BJ (cell line): Measurements from ENCODE around the gene THSD7B. TPM values are rescaled to one million over a fixed set of nuclear protein-coding genes. Genes with fewer than 3 reads are reported as not detected.

Source experiments
- CTCF ChIA-PET: fragments of 350-600 bp; formaldehyde crosslinking; extraction: SDS; loops from one replicate; lab custom pipeline; 2021; ENCODE audit warnings: antibody characterized with exemption, inconsistent platforms; lab: Yijun Ruan, JAX
- POLR2A ChIA-PET: fragments of 300-600 bp; sonication (Branson Sonifier 250); formaldehyde crosslinking; extraction: SDS; loops from one replicate; lab custom pipeline; 2021; ENCODE audit warnings: antibody characterized with exemption; lab: Charles Lee
- DNase-seq: peaks from one replicate; pipeline ENCODE4 v3.0.0-alpha.2; 2011; ENCODE audit warnings: low read depth
- H3K27me3 ChIP-seq: 2 replicates; pipeline ENCODE4 v1.6.0; 2011; ENCODE audit warnings: low read length; ENCODE audit not compliant: control insufficient read depth, insufficient read depth
- H3K36me3 ChIP-seq: 2 replicates; pipeline ENCODE4 v1.5.1; 2011; ENCODE audit warnings: low read length; ENCODE audit not compliant: control insufficient read depth, insufficient read depth
- H3K4me3 ChIP-seq: 2 replicates; pipeline ENCODE4 v1.5.1; 2011; ENCODE audit warnings: low read depth, mild to moderate bottlenecking, control low read depth, low read length
- polyA plus RNA-seq: library from polyadenylated mRNA; depleted of rRNA; stranded (reverse); fragments of >200 nt; gene quantifications from 2 replicates; pipeline ENCODE4 v1.2.3, GENCODE V29; 2011
- TF ChIP-seq, protein P1 (sequence below): IDR thresholded peaks from 2 replicates; pipeline ENCODE4 v1.5.1; 2011; ENCODE audit warnings: low read depth, mild to moderate bottlenecking, control low read depth, inconsistent platforms, low read length, moderate library complexity; ENCODE audit not compliant: insufficient read depth

The THSD7B gene
- polyA plus RNA-seq, 1 experiment, result 0.13 TPM

DNA sequence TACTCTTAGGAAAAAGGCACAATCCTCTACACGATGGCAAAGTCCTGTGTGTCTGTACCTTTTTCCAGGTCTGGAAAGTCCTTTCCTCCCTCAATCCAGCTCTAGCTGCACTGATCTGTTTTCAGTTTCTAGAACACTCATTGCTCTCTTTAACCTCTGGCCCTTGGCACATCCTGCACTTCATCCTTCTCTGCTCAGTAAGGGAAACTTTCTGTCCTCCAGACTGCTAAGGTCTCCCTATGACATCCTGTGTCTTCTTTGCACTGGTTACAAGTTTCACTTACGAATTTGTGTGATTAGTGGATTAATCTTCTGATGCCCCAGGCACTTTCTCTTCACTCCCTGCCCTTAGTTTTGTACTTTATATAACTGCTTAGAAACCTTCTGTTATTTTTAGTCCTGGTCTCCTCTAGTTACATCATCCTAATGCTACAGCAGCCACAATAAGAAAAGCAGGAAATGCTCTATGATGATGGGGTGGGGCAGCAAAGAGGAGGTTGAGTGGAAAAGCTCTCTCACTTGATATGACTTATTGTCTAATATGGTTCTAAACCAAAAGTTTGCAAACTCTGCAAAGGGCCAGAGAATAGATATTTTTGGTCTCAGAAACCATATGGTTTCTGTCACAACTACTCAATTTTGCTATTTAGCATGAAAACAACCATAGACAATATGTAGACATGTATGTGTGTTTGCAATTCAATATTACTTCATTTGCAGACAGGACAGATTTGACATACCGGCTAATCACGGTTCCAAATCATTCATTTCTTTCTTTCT, 568.2 kb downstream of the THSD7B start:
- Histone ChIP-seq H3K27me3 (no peaks in the 10 kb centered on the region), H3K4me3 (no peak overlapping the region), H3K36me3 (no peaks in the 10 kb centered on the region)
- CTCF ChIA-PET, result no interaction called here
- TF ChIP-seq, protein P1, sequence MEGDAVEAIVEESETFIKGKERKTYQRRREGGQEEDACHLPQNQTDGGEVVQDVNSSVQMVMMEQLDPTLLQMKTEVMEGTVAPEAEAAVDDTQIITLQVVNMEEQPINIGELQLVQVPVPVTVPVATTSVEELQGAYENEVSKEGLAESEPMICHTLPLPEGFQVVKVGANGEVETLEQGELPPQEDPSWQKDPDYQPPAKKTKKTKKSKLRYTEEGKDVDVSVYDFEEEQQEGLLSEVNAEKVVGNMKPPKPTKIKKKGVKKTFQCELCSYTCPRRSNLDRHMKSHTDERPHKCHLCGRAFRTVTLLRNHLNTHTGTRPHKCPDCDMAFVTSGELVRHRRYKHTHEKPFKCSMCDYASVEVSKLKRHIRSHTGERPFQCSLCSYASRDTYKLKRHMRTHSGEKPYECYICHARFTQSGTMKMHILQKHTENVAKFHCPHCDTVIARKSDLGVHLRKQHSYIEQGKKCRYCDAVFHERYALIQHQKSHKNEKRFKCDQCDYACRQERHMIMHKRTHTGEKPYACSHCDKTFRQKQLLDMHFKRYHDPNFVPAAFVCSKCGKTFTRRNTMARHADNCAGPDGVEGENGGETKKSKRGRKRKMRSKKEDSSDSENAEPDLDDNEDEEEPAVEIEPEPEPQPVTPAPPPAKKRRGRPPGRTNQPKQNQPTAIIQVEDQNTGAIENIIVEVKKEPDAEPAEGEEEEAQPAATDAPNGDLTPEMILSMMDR, result no peak
- peak; percentile 21 for DNase-seq
- POLR2A ChIA-PET, result no interaction called here

DNA sequence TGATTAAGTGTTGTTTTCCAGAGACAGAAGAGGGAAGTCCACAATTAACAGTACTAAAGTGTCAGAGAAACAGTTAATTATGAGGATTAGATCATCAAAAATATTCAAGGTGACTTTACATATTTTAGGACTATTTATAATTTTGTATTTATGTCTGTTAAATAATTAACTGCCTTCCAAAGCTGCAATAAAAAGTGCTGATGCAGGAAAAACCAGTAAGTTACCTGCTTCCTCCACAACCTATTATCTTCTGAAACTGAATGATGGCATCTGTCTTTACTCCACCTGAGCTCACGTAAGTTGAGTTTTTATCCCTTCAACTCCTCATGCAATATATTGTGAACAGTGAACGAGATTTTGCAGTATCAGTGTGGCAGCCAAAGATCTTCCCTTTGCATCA, 570.7 kb downstream of the THSD7B start:
- TF ChIP-seq, protein P1, result no peak
- POLR2A ChIA-PET, result no interaction called here
- CTCF ChIA-PET, result no interaction called here

DNA sequence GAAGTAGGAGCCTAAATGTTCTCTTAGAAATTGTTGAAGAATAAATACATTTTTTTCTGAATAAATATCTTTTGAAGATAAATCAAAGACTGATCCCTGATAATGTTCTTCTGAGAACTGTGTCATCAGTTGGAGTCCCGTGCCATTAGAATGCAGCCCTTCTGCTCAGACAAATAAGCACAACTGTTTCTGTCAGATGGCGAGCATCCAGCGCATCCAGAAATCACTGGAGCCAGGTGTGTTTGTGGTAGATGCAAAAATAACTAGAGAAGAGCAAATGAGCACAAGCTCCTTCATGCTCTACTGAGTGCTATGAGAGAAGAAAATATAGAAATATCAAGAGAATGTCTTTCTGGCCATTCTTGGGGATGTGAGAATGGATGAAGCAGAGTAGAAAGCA, 573.7 kb downstream of the THSD7B start:
- ChIA-PET POLR2A (no interaction called here), CTCF (no interaction called here)
- TF ChIP-seq, protein P1, result no peak
- DNase-seq, result no peak
- no peaks in the 10 kb centered on the region for H3K27me3 ChIP-seq
- no peak overlapping the region for H3K4me3 ChIP-seq
- H3K36me3 ChIP-seq, result no peaks in the 10 kb centered on the region

More for the DNA sequence above, 570.7 kb downstream of the THSD7B start:
- no peak overlapping the region for H3K4me3 ChIP-seq
- H3K36me3 ChIP-seq, result no peaks in the 10 kb centered on the region
- H3K27me3 ChIP-seq, result no peaks in the 10 kb centered on the region
- DNase-seq, result no peak

DNA sequence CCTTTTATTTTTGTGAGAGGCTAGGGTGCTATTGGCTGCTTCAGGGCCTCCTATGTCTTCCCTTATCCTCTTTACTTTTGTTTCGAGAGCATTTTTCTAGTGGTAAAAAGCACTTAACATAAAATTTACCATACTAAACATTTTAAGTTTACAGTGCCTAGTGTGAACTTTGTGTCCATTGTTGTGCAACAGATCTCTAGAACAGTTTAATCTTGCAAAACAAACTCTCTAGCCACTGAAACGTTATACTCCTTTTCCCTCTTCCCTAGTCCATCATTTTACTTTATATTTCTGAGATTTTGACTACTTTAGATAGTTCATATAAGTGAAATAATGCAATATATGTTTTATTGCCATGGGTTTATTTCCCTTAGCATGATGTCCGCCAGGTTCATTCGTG, 580.6 kb downstream of the THSD7B start:
- Histone ChIP-seq H3K27me3 (no peaks in the 10 kb centered on the region), H3K36me3 (no peaks in the 10 kb centered on the region), H3K4me3 (no peak overlapping the region)
- ChIA-PET CTCF (no interaction called here), POLR2A (no interaction called here)
- DNase-seq, result no peak
- TF ChIP-seq, protein P1, result no peak

DNA sequence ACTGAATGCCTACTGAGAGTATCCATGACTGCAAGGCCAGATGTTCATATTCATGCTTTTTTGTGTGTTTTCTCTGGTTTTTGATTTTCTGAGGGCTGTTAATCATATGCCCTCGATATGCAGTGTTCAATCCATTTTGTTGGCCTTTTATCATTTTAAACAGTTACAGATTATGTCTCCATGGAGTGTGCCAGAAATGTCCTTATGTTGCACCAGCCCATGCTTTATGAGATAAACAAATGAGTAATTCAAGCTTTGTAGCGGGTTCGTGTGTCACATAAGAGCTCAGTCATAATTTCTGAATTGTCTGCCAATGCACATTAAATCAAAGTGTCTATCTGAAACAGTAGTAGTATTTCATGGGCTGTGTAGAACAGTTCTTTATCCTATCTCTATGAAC, 583.0 kb downstream of the THSD7B start:
- ChIA-PET CTCF (no interaction called here), POLR2A (no interaction called here)
- TF ChIP-seq, protein P1, result no peak
- no peaks in the 10 kb centered on the region for H3K27me3 ChIP-seq
- H3K36me3 ChIP-seq, result no peaks in the 10 kb centered on the region
- H3K4me3 ChIP-seq, result no peak overlapping the region
- DNase-seq, result no peak
